Endothelial cell of umbilical vein (primary cell): ENCODE data around the gene FRMD4A. TPM values are rescaled to one million over a fixed set of nuclear protein-coding genes. Genes with fewer than 3 reads are reported as not detected.

ENCODE experiments used
- BruUV-seq: library from RNA; stranded (reverse); fragments of 400-500 nt; replicated peaks from 2 replicates; lab custom pipeline; 2021; lab: Mats Ljungman, UMichigan
- CTCF ChIA-PET: fragments of 300-600, 350-600 bp; sonication (Branson Sonifier 250); formaldehyde crosslinking; loops from one replicate; lab custom pipeline; 2021; ENCODE audit warnings: antibody characterized with exemption, inconsistent platforms; lab: Charles Lee
- POLR2A ChIA-PET: fragments of 300-600, 350-600 bp; sonication (Branson Sonifier 250); formaldehyde crosslinking; loops from one replicate; lab custom pipeline; 2021; ENCODE audit warnings: antibody characterized with exemption, inconsistent platforms; lab: Charles Lee
- DNase-seq: peaks from one replicate; pipeline ENCODE4 v3.0.0-alpha.2; 2011; ENCODE audit warnings: low read depth, low spot score
- FAIRE-seq: peaks from 2 replicates; lab custom pipeline; 2011; peaks lifted over from hg19 to GRCh38; lab: Jason Lieb, UNC
- H2AFZ ChIP-seq: 2 replicates; pipeline ENCODE4 v1.6.0; 2012; ENCODE audit warnings: low read depth, low read length, control low read depth, inconsistent platforms
- H3K27ac ChIP-seq: 2 replicates; pipeline ENCODE4 v1.5.1; 2011; ENCODE audit warnings: low read depth, mild to moderate bottlenecking, control low read depth, low read length, moderate library complexity; ENCODE audit not compliant: insufficient read depth
- H3K27me3 ChIP-seq, 2 experiments: 2 replicates each; pipeline versions ENCODE4 v1.6.0 to v1.6.1; 2011; ENCODE audit warnings: low read length in 2 of 2, mixed read lengths in 1 of 2; ENCODE audit not compliant: control insufficient read depth in 2 of 2, insufficient read depth in 2 of 2
- H3K36me3 ChIP-seq, 2 experiments: 2 replicates in 1 of 2; 3 replicates in 1 of 2; pipeline ENCODE4 v1.5.1; 2011; ENCODE audit warnings: low read length in 2 of 2, mild to moderate bottlenecking in 1 of 2, moderate library complexity in 1 of 2; ENCODE audit not compliant: control insufficient read depth in 2 of 2, insufficient read depth in 2 of 2; ENCODE audit errors: extremely low read depth in 1 of 2
- H3K4me1 ChIP-seq: 3 replicates; pipeline ENCODE4 v1.5.1; 2011; ENCODE audit warnings: mild to moderate bottlenecking, low read length; ENCODE audit not compliant: control insufficient read depth, insufficient read depth; ENCODE audit errors: extremely low read depth
- H3K4me2 ChIP-seq: 2 replicates; pipeline ENCODE4 v1.6.1; 2011; ENCODE audit warnings: low read length, control low read depth, mixed read lengths; ENCODE audit not compliant: insufficient read depth
- H3K4me3 ChIP-seq, 3 experiments: fragments of 200-600 bp in 1 of 3; sonication (generic), shearing (Covaris generic) in 1 of 3; replicated peaks in 1 of 3; 2 replicates each; pipeline ENCODE4 v1.5.1; 2011 to 2016; ENCODE audit warnings: control low read depth in 3 of 3, low read length in 3 of 3, mild to moderate bottlenecking in 2 of 3, inconsistent platforms in 1 of 3, low read depth in 1 of 3, moderate library complexity in 1 of 3; ENCODE audit not compliant: insufficient read depth in 1 of 3
- H3K79me2 ChIP-seq: 2 replicates; pipeline ENCODE4 v1.6.0; 2012; ENCODE audit warnings: low read length, inconsistent platforms; ENCODE audit not compliant: control insufficient read depth, insufficient read depth
- H3K9ac ChIP-seq: replicated peaks from 2 replicates; pipeline ENCODE3; 2011; ENCODE audit warnings: low read length, control low read depth; ENCODE audit not compliant: insufficient read depth; ENCODE audit errors: extremely low read depth
- H3K9me1 ChIP-seq: replicated peaks from 3 replicates; pipeline ENCODE4 v1.6.0; 2011; ENCODE audit warnings: mild to moderate bottlenecking, low read length; ENCODE audit not compliant: control insufficient read depth, insufficient read depth; ENCODE audit errors: extremely low read depth
- H3K9me3 ChIP-seq: replicated peaks from 2 replicates; pipeline ENCODE4 v1.5.1; 2012; ENCODE audit warnings: low read length, inconsistent platforms; ENCODE audit not compliant: control insufficient read depth, insufficient read depth
- H4K20me1 ChIP-seq: replicated peaks from 2 replicates; pipeline ENCODE3; 2011; ENCODE audit warnings: mild to moderate bottlenecking, low read length; ENCODE audit not compliant: control insufficient read depth, insufficient read depth; ENCODE audit errors: extremely low read depth
- EZH2 ChIP-seq: IDR thresholded peaks from 2 replicates; pipeline ENCODE4 v1.6.1; 2012; ENCODE audit warnings: borderline replicate concordance, low read depth, mild to moderate bottlenecking, moderate library complexity, low read length, inconsistent platforms; ENCODE audit not compliant: severe bottlenecking
- FOS ChIP-seq: IDR thresholded peaks from 2 replicates; pipeline ENCODE4 v1.6.1; 2011; ENCODE audit warnings: mild to moderate bottlenecking, low read length, moderate library complexity, borderline replicate concordance; ENCODE audit not compliant: insufficient read depth
- GATA2 ChIP-seq: IDR thresholded peaks from 2 replicates; pipeline ENCODE4 v1.7.0; 2011; ENCODE audit warnings: low read depth, mild to moderate bottlenecking, moderate library complexity, mixed read lengths, low read length; ENCODE audit not compliant: insufficient read length, insufficient read depth
- JUN ChIP-seq: IDR thresholded peaks from 2 replicates; pipeline ENCODE4 v1.6.1; 2011; ENCODE audit warnings: borderline replicate concordance, low read depth; ENCODE audit not compliant: insufficient read length, insufficient read depth
- MAX ChIP-seq: IDR thresholded peaks from 2 replicates; pipeline ENCODE4 v1.6.1; 2011; ENCODE audit not compliant: insufficient read depth, insufficient read length
- MYC ChIP-seq: IDR thresholded peaks from one replicate; pipeline ENCODE4 v1.6.1; 2011; ENCODE audit warnings: mild to moderate bottlenecking, low read depth, low read length
- POLR2A ChIP-seq: IDR thresholded peaks from 2 replicates; pipeline ENCODE4 v1.6.1; 2012; ENCODE audit warnings: low read depth, mild to moderate bottlenecking, control low read depth, low read length
- POLR2AphosphoS5 ChIP-seq: IDR thresholded peaks from 2 replicates; pipeline ENCODE4 v1.6.1; 2012; ENCODE audit warnings: low read depth, mild to moderate bottlenecking, control low read depth, low read length, moderate library complexity; ENCODE audit not compliant: insufficient read depth
- dilution Hi-C: fragments of 300-500 bp; cut with MboI; formaldehyde crosslinking; loops from one replicate; pipeline ENCODE4 v1.15.0; 2019; ENCODE audit warnings: low sequenced_read_pairs; ENCODE audit not compliant: extremely low pct_ligation_motif_present
- intact Hi-C: fragments of 100-400 bp; cut with micrococcal nuclease; formaldehyde crosslinking; loops from one replicate; pipeline ENCODE4 v1.10.0; 2022
- polyA plus RNA-seq, 4 experiments: library from polyadenylated mRNA; depleted of rRNA in 3 of 4; stranded (reverse) in 3 of 4; unstranded in 1 of 4; fragments of >200 nt; gene quantifications; 2 replicates each; pipeline versions ENCODE4 v1.2.1 to v1.2.3, GENCODE V29; 2011 to 2012; ENCODE audit warnings: missing spikeins in 1 of 4
- total RNA-seq: library from RNA; stranded (reverse); gene quantifications from 2 replicates; pipeline ENCODE4 v1.2.3, GENCODE V29; 2021
- TF ChIP-seq, protein P1 (sequence below), 2 donors: IDR thresholded peaks; 1 replicate in 1 of 2; 2 replicates in 1 of 2; pipeline ENCODE4 v1.5.1; 2011; ENCODE audit warnings: low read length in 2 of 2, mild to moderate bottlenecking in 2 of 2, moderate library complexity in 2 of 2, control low read depth in 1 of 2, inconsistent platforms in 1 of 2, low read depth in 1 of 2; ENCODE audit not compliant: insufficient read depth in 1 of 2; ENCODE audit errors: extremely low read depth in 1 of 2

FRMD4A gene
- total and polyA plus RNA-seq, 2 donors (not counting 3 experiments of a cell fraction or from before 2014, with no cell fraction given) = 123 to 148 TPM

DNA sequence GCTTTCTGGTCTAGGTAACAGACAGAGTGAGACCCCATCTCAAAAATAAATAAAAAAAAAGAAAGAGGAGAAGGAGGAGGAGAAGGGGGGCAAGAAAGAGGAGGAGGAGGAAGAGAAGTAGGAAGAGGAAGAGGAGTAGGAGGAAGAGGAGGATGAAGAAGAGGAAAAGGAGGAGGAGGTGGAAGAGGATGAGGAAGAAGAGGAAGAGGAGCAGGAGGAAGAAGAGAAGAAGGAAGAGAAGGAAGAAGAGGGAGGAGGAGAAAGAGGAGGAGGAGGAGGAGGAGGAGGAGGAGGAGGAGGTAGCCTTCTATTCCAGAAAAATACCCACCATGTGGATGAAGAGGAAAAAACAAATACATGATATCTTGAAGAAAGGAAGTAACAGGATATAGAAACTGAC is 172.1 kb downstream of the FRMD4A start:
- no peaks in the 10 kb centered on the region for H3K9me1 ChIP-seq
- H3K4me2 ChIP-seq = no peak overlapping the region
- H3K4me3 ChIP-seq = no peak overlapping the region
- no peaks in the 10 kb centered on the region for H3K9me3 ChIP-seq
- H3K9ac ChIP-seq = no peak overlapping the region
- DNase-seq = no peak
- H4K20me1 ChIP-seq = no peaks in the 10 kb centered on the region
- no peaks in the 10 kb centered on the region for H3K36me3 ChIP-seq
- no peak for FAIRE-seq
- no peaks in the 10 kb centered on the region for H3K79me2 ChIP-seq
- no TSS peak for BruUV-seq
- intact Hi-C loops (no loop called here), dilution Hi-C loops (no loop called here)
- POLR2A ChIA-PET = no interaction called here
- H3K27ac ChIP-seq = no peak overlapping the region
- TF ChIP-seq, protein P1, sequence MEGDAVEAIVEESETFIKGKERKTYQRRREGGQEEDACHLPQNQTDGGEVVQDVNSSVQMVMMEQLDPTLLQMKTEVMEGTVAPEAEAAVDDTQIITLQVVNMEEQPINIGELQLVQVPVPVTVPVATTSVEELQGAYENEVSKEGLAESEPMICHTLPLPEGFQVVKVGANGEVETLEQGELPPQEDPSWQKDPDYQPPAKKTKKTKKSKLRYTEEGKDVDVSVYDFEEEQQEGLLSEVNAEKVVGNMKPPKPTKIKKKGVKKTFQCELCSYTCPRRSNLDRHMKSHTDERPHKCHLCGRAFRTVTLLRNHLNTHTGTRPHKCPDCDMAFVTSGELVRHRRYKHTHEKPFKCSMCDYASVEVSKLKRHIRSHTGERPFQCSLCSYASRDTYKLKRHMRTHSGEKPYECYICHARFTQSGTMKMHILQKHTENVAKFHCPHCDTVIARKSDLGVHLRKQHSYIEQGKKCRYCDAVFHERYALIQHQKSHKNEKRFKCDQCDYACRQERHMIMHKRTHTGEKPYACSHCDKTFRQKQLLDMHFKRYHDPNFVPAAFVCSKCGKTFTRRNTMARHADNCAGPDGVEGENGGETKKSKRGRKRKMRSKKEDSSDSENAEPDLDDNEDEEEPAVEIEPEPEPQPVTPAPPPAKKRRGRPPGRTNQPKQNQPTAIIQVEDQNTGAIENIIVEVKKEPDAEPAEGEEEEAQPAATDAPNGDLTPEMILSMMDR (IDR thresholded peaks at IDR 0.05; ENCODE audit: extremely low read depth in 1 of 2, insufficient read depth in 1 of 2, low read depth in 1 of 2, low read length in 2 of 2) = no peak
- TF ChIP-seq EZH2 (no peak), FOS (no peak), MAX (no peak), JUN (no peak), GATA2 (no peak), POLR2A (no peak), POLR2AphosphoS5 (no peak), MYC (no peak)
- CTCF ChIA-PET = interaction anchor here (1.1 to 1.2 kb wide), 2 partner anchors 13 to 39 kb away, joined by 3 to 4 read pairs; no protein-coding TSS in a partner anchor
- H3K27me3 ChIP-seq = peaks cover 22 to 38% of the 10 kb centered on the region in 2 experiments
- H2AFZ ChIP-seq = no peak overlapping the region
- no peaks in the 10 kb centered on the region for H3K4me1 ChIP-seq
